ENCODE measurements around the gene FAM180A. TPM values are rescaled to one million over a fixed set of nuclear protein-coding genes. Genes with fewer than 3 reads are reported as not detected.

FAM180A gene
- total and polyA plus RNA-seq, 10 of the 15 experiments (the other 5 are each of a cell fraction or from before 2014, with no cell fraction given), result not detected

DNA sequence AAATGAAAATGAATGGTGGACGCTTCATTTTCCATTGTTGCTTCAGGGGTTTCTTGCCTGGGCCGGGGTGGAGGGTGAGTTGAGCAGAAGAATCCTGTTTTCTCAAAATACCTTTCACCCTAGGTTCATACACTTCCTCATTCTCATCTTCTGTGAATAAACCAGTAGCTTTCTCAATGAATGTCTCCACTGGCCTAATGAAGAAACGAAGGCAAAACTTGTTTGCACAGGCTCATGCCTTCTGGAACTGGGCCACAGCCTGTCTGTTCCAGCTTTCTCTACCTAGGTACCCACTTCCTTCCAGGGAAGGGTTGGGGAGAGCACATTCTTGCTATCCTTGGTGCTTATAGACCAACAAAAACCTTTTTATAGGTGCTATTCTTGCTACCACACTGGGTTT, 65.0 kb downstream of the FAM180A start:
- no peaks in the 10 kb centered on the region for H3K79me2 ChIP-seq (ENCODE audit: control insufficient read depth, insufficient read depth, low read length)
- no peaks in the 10 kb centered on the region for H3K27me3 ChIP-seq (replicated peaks in 1 of 2; ENCODE audit: control insufficient read depth in 2 of 2, insufficient read depth in 2 of 2, low read length in 1 of 2)
- FAIRE-seq, result no peak
- in situ Hi-C loops (cut with MboI), result no loop called here
- no peaks in the 10 kb centered on the region for H4K20me1 ChIP-seq (ENCODE audit: control insufficient read depth, insufficient read depth)
- no peak for ATAC-seq
- H2AFZ ChIP-seq (ENCODE audit: control insufficient read depth, low read depth, low read length), result no peak overlapping the region
- no peak overlapping the region for H3K9ac ChIP-seq (ENCODE audit: control insufficient read depth, insufficient read depth, low read length)
- no peak overlapping the region for H3K27ac ChIP-seq (ENCODE audit: control insufficient read depth, insufficient read depth)
- ChIA-PET RAD21 (ENCODE audit: unreplicated experiment) (no interaction called here), POLR2A (no interaction called here), SMC1A (ENCODE audit: uncharacterized antibody, unreplicated experiment) (interaction anchor here (4.3 kb wide), 1 partner anchor 10 kb away, joined by 18 read pairs; no protein-coding TSS in a partner anchor), CTCF (interaction anchor here (1.2 to 7.3 kb wide), 2 partner anchors 11 to 29 kb away, joined by 3 to 55 read pairs; no protein-coding TSS in a partner anchor)
- intact Hi-C loops (cut with micrococcal nuclease; ENCODE audit: unreplicated experiment), result no loop called here
- no TSS peak for BruUV-seq (replicated peaks)
- H3K9me3 ChIP-seq (replicated peaks; ENCODE audit: control insufficient read depth, insufficient read depth, low read length), result no peaks in the 10 kb centered on the region
- H3K36me3 ChIP-seq (ENCODE audit: control insufficient read depth in 2 of 2, insufficient read depth in 2 of 2, low read length in 1 of 2), result no peaks in the 10 kb centered on the region; a peak in 1 of 4 replicates
- WGBS (ENCODE audit: insufficient coverage, insufficient replicate concordance, low lambda C conversion rate, missing lambda C conversion rate), result 95% methylated on average over 3 of the region's 3 CpGs
- DNase-seq (ENCODE audit: low read depth, low spot score), result no peak
- no peak overlapping the region for H3K4me3 ChIP-seq
- H3K4me1 ChIP-seq (ENCODE audit: control insufficient read depth, insufficient read depth, low read length), result no peaks in the 10 kb centered on the region
- TF ChIP-seq, protein P1, sequence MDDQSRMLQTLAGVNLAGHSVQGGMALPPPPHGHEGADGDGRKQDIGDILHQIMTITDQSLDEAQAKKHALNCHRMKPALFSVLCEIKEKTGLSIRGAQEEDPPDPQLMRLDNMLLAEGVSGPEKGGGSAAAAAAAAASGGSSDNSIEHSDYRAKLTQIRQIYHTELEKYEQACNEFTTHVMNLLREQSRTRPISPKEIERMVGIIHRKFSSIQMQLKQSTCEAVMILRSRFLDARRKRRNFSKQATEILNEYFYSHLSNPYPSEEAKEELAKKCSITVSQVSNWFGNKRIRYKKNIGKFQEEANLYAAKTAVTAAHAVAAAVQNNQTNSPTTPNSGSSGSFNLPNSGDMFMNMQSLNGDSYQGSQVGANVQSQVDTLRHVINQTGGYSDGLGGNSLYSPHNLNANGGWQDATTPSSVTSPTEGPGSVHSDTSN (IDR thresholded peaks at IDR 0.05; ENCODE audit: insufficient replicate concordance, low read depth, low read length), result no peak
- TF ChIP-seq ZZZ3 (IDR thresholded peaks at IDR 0.05; ENCODE audit: control insufficient read depth, insufficient read length, low read depth), result no peak
- no peak for TF ChIP-seq E2F4 (IDR thresholded peaks at IDR 0.05; ENCODE audit: low read depth, low read length)
- TF ChIP-seq SUZ12 (IDR thresholded peaks at IDR 0.05; ENCODE audit: unreplicated experiment), result no peak
- TF ChIP-seq ZNF274 (IDR thresholded peaks at IDR 0.05; ENCODE audit: insufficient read depth, insufficient read length), result no peak
- no peak for TF ChIP-seq BACH1 (IDR thresholded peaks at IDR 0.05; ENCODE audit: borderline replicate concordance)
- no peak overlapping the region for H3K4me2 ChIP-seq (ENCODE audit: control insufficient read depth, insufficient read depth)

Data from GM12878 (cell line).